GM12892 (cell line): Measurements from ENCODE around the gene HSPB6.

Source experiments
- POLR2A ChIP-seq: IDR thresholded peaks from 2 replicates; pipeline ENCODE4 v1.6.1; 2011; ENCODE audit warnings: low read depth, low read length, control low read depth
- POLR2AphosphoS5 ChIP-seq: IDR thresholded peaks from 2 replicates; pipeline ENCODE4 v1.6.1; 2011; ENCODE audit warnings: low read depth, low read length, control low read depth

DNA sequence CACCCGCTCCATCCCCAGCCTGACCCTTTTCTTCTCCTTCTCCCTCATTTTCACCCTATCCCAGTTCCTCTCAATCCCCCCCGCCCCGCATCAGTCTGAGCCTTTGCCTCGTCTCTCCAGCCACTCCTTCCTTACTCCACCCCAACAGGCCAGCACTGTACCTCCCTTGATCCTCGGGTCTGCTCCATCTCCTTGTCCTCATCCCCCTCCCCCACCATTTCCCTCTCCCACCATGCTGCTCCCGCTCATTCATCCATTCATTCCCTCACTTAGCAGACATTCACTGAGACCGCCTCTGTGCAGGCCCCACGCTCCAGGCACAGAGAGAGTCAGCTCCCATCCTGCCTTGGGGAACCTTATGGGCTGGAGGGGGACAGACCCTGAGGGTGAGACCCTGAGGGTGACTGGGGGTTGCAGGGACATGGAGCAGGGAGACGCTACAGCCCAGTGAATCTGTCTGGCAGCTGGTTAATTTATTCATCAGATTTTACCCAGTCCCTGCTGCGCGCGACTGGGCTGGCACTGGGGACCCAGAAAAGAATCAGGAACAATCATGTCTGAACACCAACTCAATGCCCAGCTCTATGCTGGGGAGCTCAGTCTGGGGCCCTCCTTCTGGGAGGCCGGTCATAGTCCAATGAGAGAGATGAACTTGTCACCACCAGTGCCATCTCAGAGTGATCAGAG is 19.4 kb upstream of the HSPB6 start:
- TF ChIP-seq POLR2A (no peak), POLR2AphosphoS5 (no peak)
